Immature natural killer cell (primary cell): ENCODE results near the gene RNASE9. TPM values are rescaled to one million over a fixed set of nuclear protein-coding genes. Genes with fewer than 3 reads are reported as not detected.

Experiments used
- DNase-seq, 3 donors: peaks; one replicate each; pipeline ENCODE4 v3.0.0; 2022; ENCODE audit warnings: mixed read lengths in 1 of 3
- H3K27ac Mint-ChIP-seq, 6 donors: one replicate each; pipeline ENCODE4 v1.8.0; 2020; ENCODE audit warnings: mixed read lengths in 6 of 6, mild to moderate bottlenecking in 5 of 6, inconsistent platforms in 4 of 6, moderate library complexity in 3 of 6
- H3K27me3 Mint-ChIP-seq, 3 donors: one replicate each; pipeline ENCODE4 v1.8.0; 2020 to 2021; ENCODE audit warnings: low read depth in 3 of 3, mild to moderate bottlenecking in 3 of 3, mixed read lengths in 3 of 3, moderate library complexity in 3 of 3, inconsistent platforms in 1 of 3
- H3K36me3 Mint-ChIP-seq, 3 donors: one replicate each; pipeline ENCODE4 v1.8.0; 2020; ENCODE audit warnings: mixed read lengths in 3 of 3, inconsistent platforms in 2 of 3, mild to moderate bottlenecking in 2 of 3
- H3K4me1 Mint-ChIP-seq, 2 donors: one replicate each; pipeline ENCODE4 v1.8.0; 2020; ENCODE audit warnings: inconsistent platforms in 2 of 2, mild to moderate bottlenecking in 2 of 2, mixed read lengths in 2 of 2, moderate library complexity in 1 of 2
- H3K4me3 Mint-ChIP-seq, 5 donors: one replicate each; pipeline ENCODE4 v1.8.0; 2020; ENCODE audit warnings: mild to moderate bottlenecking in 5 of 5, mixed read lengths in 5 of 5, inconsistent platforms in 3 of 5, moderate library complexity in 3 of 5
- H3K9me3 Mint-ChIP-seq, 6 donors: one replicate each; pipeline ENCODE4 v1.8.0; 2020; ENCODE audit warnings: mild to moderate bottlenecking in 6 of 6, mixed read lengths in 6 of 6, inconsistent platforms in 4 of 6, moderate library complexity in 3 of 6
- polyA plus RNA-seq, 3 donors: library from polyadenylated mRNA; unstranded; fragments of 300-500 nt; fragmentation: Illumina TruSeq; gene quantifications; one replicate each; pipeline ENCODE4 v1.2.3, GENCODE V29; 2021

The RNASE9 gene
- polyA plus RNA-seq, 3 donors from 2014 or later = not detected

GRCh38 chr14:20563971-20564370 is 3.1 kb upstream of the RNASE9 start:
- DNase-seq = no peak
- Mint-ChIP-seq H3K9me3 (peaks cover 0 to 6% (median 0%) of the 10 kb centered on the region in 6 donors), H3K36me3 (no peaks in the 10 kb centered on the region), H3K4me1 (no peaks in the 10 kb centered on the region), H3K27me3 (peaks cover 0 to 4% (median 2%) of the 10 kb centered on the region in 3 donors), H3K27ac (no peak overlapping the region), H3K4me3 (no peak overlapping the region)

- H3K4me1 Mint-ChIP-seq = no peaks in the 10 kb centered on the region
- DNase-seq = no peak
- no peak overlapping the region for H3K27ac Mint-ChIP-seq
- H3K36me3 Mint-ChIP-seq = peaks cover 0 to 4% (median 0%) of the 10 kb centered on the region in 3 donors
- H3K4me3 Mint-ChIP-seq = no peak overlapping the region
- peaks cover 0 to 10% (median 2%) of the 10 kb centered on the region in 3 donors for H3K27me3 Mint-ChIP-seq
- no peaks in the 10 kb centered on the region for H3K9me3 Mint-ChIP-seq
Measured at GRCh38 chr14:20559461-20559904, 1.4 kb downstream of the RNASE9 start.

GRCh38 chr14:20557212-20557542 is 3.7 kb downstream of the RNASE9 start:
- peaks cover 0 to 7% (median 0%) of the 10 kb centered on the region in 3 donors for H3K27me3 Mint-ChIP-seq
- peaks cover 0 to 4% (median 0%) of the 10 kb centered on the region in 3 donors for H3K36me3 Mint-ChIP-seq
- H3K4me3 Mint-ChIP-seq = no peak overlapping the region
- DNase-seq = no peak
- peak overlapping the region in 2 of 6 donors; percentile 10 to 40 for H3K27ac Mint-ChIP-seq
- no peaks in the 10 kb centered on the region for H3K4me1 Mint-ChIP-seq
- no peaks in the 10 kb centered on the region for H3K9me3 Mint-ChIP-seq

DNA sequence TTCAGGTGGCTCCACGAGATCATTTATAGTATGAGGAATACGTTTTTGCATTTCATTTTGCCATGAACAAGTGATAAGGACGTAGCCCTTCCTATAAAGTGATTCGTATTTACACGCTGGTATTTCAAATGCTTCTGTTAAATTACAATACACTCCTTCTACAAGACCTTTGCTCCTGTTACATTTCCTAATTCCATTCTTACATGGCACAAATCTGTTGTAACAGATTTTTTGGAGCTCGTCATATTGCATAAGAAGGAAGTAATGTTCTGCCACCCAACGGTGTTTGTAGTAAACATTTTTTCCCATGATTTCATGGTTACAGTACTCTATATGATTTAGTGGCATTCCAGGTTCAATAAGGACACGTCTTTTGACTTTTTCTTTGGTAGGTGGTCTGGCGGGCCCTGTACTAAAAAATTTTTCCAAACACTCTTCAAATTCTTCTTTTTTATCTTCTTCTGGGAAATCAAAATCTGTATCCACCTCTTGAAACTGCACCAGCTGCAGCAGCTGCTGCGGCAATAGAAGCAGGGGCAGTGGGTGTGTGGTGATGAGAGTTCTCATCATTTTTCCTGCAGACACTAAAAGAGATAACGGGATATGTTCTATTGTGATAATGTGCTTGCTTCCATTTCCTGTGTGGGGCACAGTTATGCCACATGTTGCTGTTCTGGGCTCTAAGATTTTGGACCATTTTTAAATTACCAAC is 4.2 kb downstream of the RNASE9 start:
- Mint-ChIP-seq H3K4me1 (no peaks in the 10 kb centered on the region), H3K9me3 (no peaks in the 10 kb centered on the region), H3K27me3 (peaks cover 0 to 7% (median 0%) of the 10 kb centered on the region in 3 donors), H3K4me3 (no peak overlapping the region), H3K36me3 (peaks cover 0 to 4% (median 0%) of the 10 kb centered on the region in 3 donors), H3K27ac (no peak overlapping the region)
- no peak for DNase-seq

DNA sequence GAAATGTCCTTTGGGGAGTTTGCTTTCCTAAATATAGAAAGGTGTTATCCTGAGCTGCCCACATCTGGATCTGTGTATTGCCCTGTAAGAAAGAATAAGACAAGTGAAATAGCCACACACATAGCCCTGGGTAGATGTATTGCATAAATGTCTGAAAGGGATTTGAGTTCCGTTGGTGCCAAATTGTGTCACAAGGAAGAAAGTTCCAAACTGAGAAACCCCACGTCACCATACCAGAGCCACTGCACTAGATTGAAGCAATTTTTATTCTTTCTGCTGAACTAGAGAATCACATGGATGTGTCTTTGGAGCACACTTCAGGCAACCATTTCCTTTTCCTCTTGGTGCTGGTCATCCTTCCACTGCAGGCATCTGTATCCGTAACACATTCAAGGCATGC is 5.0 kb downstream of the RNASE9 start:
- peaks cover 0 to 7% (median 0%) of the 10 kb centered on the region in 3 donors for H3K27me3 Mint-ChIP-seq
- H3K27ac Mint-ChIP-seq = no peak overlapping the region
- DNase-seq = no peak
- H3K36me3 Mint-ChIP-seq = peaks cover 0 to 4% (median 0%) of the 10 kb centered on the region in 3 donors
- no peaks in the 10 kb centered on the region for H3K4me1 Mint-ChIP-seq
- no peaks in the 10 kb centered on the region for H3K9me3 Mint-ChIP-seq
- no peak overlapping the region for H3K4me3 Mint-ChIP-seq

DNA sequence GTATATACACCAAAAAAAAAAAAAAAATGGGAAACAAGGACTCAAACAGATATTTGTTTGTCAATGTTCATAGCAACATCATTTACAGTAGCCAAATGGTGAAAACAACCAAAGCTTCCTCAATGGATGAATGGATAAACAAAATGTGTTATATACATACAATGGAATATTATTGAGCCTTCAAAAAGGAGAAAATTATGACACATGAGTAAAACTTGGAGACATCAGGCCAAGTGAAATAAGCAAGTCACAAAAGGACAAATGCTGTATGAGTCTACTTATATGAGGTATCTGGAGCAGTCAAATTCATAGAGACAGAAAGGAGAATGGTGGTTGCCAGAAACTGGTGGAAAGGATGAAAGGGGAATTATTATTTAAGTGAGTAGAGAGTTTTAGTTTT is 7.8 kb downstream of the RNASE9 start:
- Mint-ChIP-seq H3K36me3 (peaks cover 0 to 4% (median 0%) of the 10 kb centered on the region in 3 donors), H3K27ac (no peak overlapping the region), H3K27me3 (peaks cover 0 to 7% (median 1%) of the 10 kb centered on the region in 3 donors), H3K4me3 (no peak overlapping the region), H3K9me3 (no peaks in the 10 kb centered on the region), H3K4me1 (no peaks in the 10 kb centered on the region)
- DNase-seq = no peak

- Mint-ChIP-seq H3K4me3 (no peak overlapping the region), H3K9me3 (no peaks in the 10 kb centered on the region), H3K27me3 (peaks cover 0 to 9% (median 1%) of the 10 kb centered on the region in 3 donors), H3K27ac (no peak overlapping the region), H3K36me3 (no peaks in the 10 kb centered on the region), H3K4me1 (no peaks in the 10 kb centered on the region)
- no peak for DNase-seq
Measured at GRCh38 chr14:20551606-20552005, 9.2 kb downstream of the RNASE9 start.

DNA sequence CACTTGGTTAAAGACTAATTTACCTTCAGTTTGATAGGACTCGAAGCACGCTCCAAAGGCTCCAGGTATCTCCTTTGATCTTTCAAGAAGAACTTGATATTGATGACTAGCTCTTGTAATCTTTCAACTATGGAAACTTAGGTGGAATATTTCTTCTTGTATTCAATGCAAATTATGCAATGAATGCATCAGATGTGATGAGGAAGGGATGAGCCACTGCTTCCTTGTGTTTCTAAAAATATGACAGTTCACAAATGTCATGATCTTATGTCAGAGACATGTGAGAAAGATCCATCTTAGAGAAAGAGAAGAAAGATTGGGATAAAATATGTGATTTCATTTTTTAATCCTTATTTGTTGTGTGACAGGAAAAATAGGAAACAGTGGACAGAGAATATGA is 9.9 kb downstream of the RNASE9 start:
- no peak overlapping the region for H3K27ac Mint-ChIP-seq
- no peak overlapping the region for H3K4me3 Mint-ChIP-seq

DNA sequence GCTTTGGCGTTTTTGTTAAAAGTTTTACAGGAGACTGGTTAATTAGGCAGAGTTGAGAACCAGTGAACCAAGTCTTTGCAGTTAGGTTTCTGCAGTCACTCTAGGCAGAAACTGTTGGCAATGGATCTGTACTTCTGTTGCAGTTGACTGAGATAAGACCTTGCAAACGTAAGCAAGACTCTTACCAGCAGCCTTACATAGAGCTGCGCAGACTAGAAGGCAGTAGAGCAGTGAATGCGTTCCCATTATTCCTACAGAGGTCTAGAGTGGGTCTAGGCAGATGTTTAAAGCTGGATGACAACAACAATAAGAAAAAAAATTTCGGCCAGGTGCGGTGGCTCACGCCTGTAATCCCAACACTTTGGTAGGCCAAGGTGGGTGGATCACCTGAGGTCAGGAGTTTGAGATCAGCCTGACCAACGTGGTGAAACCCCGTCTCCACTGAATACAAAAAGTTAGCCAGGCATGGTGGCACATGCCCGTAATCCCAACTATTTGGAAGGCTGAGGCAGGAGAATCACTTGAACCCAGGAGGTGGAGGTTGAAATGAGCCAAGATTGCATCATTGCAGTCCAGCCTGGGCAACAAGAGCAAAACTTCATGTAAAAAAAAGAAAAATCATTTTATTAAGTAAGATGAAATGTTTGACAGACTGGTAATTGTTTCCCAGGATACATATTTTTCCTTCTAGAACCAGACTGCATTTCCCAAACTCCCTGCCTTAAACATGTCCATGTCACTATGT is 12.3 kb downstream of the RNASE9 start:
- Mint-ChIP-seq H3K36me3 (no peaks in the 10 kb centered on the region), H3K4me1 (no peaks in the 10 kb centered on the region), H3K27ac (no peak overlapping the region), H3K4me3 (no peak overlapping the region), H3K9me3 (no peaks in the 10 kb centered on the region), H3K27me3 (peaks cover 1 to 8% (median 1%) of the 10 kb centered on the region in 3 donors)
- no peak for DNase-seq

More for the DNA sequence above, 9.9 kb downstream of the RNASE9 start:
- Mint-ChIP-seq H3K9me3 (no peaks in the 10 kb centered on the region), H3K27me3 (peaks cover 0 to 7% (median 1%) of the 10 kb centered on the region in 3 donors), H3K36me3 (no peaks in the 10 kb centered on the region), H3K4me1 (no peaks in the 10 kb centered on the region)
- no peak for DNase-seq

- H3K27ac Mint-ChIP-seq = no peak overlapping the region
Measured at GRCh38 chr14:20546877-20547276, 14.0 kb downstream of the RNASE9 start.

DNA sequence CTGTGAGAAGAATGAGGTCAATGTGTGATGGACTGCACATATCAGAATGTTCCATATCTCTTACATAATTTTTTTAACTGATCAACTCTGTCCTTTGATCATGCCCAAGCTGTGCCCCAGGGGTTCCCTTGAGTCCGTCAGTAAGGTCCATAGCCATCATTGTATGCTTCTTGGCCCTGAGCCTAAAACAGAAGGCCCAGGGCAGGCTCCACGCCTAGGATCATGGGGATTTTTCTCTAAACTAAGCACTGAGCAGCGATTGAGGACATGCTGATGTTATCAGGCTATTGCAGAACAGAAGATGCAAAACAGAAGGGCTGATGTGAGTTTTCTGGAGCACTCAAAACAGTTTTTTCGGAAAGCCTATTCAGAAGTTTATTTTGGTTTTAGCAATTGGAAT is 20.9 kb downstream of the RNASE9 start:
- Mint-ChIP-seq H3K9me3 (no peaks in the 10 kb centered on the region), H3K27me3 (peaks cover 2 to 6% (median 5%) of the 10 kb centered on the region in 3 donors), H3K4me1 (no peaks in the 10 kb centered on the region), H3K36me3 (no peaks in the 10 kb centered on the region), H3K4me3 (no peak overlapping the region), H3K27ac (no peak overlapping the region)
- no peak for DNase-seq

More at GRCh38 chr14:20546877-20547276, 14.0 kb downstream of the RNASE9 start:
- Mint-ChIP-seq H3K9me3 (no peaks in the 10 kb centered on the region), H3K4me1 (no peaks in the 10 kb centered on the region), H3K27me3 (peaks cover 1 to 11% (median 1%) of the 10 kb centered on the region in 3 donors), H3K4me3 (no peak overlapping the region), H3K36me3 (no peaks in the 10 kb centered on the region)
- DNase-seq = no peak

GRCh38 chr14:20530771-20531571 is 29.9 kb downstream of the RNASE9 start:
- Mint-ChIP-seq H3K4me1 (peaks cover 1 to 10% of the 10 kb centered on the region in 2 donors), H3K9me3 (no peaks in the 10 kb centered on the region), H3K36me3 (peaks cover 0 to 4% (median 0%) of the 10 kb centered on the region in 3 donors), H3K27me3 (peaks cover 3 to 8% (median 6%) of the 10 kb centered on the region in 3 donors), H3K4me3 (peak overlapping the region in 1 of 5 donors; percentile 8), H3K27ac (no peak overlapping the region)
- peak; percentile 38 to 56 (median 50) for DNase-seq

GRCh38 chr14:20529806-20530205 is 31.0 kb downstream of the RNASE9 start:
- peaks cover 3 to 12% (median 8%) of the 10 kb centered on the region in 3 donors for H3K27me3 Mint-ChIP-seq
- H3K36me3 Mint-ChIP-seq = peaks cover 0 to 4% (median 0%) of the 10 kb centered on the region in 3 donors
- H3K27ac Mint-ChIP-seq = no peak overlapping the region
- H3K9me3 Mint-ChIP-seq = no peaks in the 10 kb centered on the region
- DNase-seq = no peak
- H3K4me3 Mint-ChIP-seq = no peak overlapping the region
- H3K4me1 Mint-ChIP-seq = peaks cover 1 to 10% of the 10 kb centered on the region in 2 donors
